GM19035 (cell line): ENCODE results near the gene CNTN4.
"Not testable (repeated sequence)": the region's sequence is repeated elsewhere in the genome, so short reads cannot be mapped to it uniquely, and the experiment has no call there.

Experiments used
- ATAC-seq: cut with Tn5 transposase; IDR thresholded peaks from one replicate; pipeline ENCODE4 v1.9.1; 2021; ENCODE audit not compliant: unreplicated experiment

The CNTN4 gene

DNA sequence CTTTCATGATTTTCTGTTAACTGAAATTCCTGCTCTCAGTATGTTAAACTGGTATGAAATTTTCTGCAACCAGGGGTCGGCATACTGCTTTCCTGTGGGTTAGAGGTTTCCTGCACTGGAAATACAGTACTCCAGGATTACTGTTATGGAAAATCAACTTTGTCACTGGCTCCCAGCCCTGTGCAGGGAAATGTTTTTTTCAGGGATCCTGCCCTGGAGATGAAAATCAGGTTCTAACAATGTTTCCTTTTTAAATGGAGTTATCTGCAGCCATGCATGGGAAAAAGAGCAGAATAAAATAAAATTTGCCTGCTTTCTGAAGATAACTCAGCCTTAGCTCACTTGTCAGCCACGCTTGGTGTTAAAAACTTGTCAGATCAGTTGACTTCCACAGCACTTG lies 791.1 kb downstream of the CNTN4 start:
- ATAC-seq = no peak

DNA sequence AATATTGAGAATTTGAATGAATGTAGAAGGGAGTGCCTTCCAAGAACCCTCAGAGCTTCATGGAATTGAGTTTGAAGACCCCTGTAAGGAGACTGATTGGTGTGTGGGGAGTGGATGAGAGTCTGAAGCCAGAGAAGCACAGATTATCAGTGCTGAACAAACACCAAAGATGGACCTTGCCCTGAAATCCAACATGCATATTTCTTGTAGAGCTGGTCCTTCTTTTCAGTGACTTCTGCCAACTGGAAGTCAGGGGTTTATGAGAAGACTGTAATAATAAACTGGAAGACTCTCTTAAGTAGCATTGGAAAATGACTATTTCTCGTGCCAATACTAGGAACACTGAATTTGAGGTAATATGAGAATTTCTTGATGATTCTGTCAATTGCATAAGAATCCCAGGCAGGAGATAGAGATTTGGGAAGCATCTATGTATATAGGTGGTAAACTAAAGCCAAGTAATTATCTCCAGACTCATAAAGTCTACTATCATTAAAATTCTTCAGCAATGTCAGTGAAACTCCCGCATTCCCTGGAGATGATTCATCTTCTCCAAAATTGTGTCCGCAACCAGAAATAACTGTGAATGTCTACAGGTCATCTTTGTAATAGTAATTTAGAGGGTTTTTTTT lies 797.8 kb downstream of the CNTN4 start:
- ATAC-seq = no peak

- ATAC-seq = no peak
Measured at GRCh38 chr3:2897821-2898220, 799.2 kb downstream of the CNTN4 start.

DNA sequence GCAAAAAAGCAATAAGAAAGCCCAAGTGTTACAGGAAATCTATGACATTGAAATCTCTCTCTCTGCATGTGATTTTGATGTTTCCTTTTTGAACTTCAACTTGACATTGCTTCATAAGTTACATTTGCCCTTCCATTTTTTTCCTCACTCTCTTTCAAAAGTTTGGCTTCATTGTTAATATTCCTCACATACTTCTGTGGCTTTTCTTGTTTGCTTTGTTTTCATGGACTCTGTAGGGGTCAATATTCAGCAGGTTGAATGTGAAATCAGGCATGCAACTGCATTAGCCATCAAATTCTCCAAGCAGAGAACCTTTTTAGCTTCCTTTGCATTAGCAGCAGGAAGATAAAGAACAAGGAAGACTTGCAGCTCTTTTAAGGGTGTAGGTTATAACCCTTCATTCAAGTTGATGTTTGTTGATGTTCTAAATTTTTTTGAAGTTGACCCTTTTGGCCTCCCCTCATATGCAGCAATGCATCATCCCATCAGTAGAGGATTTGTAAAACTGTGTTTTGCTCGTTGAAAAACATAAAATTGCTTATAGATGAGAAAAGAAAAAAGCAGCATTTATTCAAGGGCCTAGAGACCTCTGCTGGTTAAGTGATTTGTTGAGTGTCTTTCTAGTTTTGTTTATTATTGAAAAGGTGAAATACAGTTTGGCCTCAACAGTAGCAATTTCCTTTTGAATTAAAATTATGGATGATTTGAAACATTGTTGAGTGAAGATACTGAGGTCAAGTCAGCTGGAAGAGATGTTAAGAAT lies 800.1 kb downstream of the CNTN4 start:
- no peak for ATAC-seq

DNA sequence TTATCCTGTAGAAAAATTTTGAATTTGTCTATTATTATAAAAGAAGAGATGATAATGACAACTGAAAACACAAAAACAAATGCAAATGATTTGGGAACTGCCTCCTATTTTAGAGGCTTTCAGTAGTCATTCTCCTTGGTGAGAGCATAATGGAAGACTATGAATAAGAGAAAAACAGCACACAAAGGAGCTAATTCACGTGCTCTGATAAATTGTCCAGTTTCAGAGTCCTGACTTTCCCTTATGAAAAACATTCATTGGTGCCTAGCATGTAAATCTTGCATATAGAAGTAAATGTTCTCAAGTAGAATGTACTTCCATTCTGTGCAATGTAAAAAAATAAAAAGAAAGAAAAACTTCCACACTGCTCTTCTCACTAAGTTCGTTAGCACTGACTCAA lies 805.4 kb downstream of the CNTN4 start:
- ATAC-seq = no peak

DNA sequence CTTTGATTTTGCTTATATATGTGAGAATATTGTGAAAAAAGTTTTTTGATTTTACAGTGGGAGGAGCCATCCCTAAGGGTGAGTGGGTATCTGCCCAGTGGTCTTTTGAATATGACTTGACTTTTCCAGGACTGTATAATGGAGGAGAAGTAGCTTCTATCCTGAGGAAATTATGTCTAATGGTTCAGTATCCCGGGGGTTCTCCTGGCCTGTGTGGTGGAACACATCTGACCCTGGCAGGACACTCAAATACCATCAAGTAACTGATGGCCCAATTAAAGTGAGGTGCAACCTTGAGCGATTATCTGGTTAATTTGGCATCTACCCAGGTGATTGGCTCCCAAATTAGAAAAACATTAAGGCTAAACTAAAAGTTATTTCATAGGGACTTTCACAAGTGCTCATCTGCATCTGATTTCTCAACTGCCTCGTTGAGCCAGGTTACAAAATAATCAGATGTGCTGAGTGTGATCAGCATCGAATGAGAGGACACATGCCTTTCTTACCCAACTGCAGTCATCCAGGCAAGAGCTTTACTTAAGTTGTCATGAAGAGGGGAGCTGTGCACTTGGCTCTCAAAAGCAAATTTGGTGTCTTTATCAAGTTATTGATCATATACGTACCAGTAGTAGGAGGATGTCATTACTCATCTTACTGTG lies 810.2 kb downstream of the CNTN4 start:
- no peak for ATAC-seq

- ATAC-seq = no peak
Measured at GRCh38 chr3:2910997-2911396, 812.3 kb downstream of the CNTN4 start.

- ATAC-seq = no peak
Measured at GRCh38 chr3:2915826-2916225, 817.2 kb downstream of the CNTN4 start.

DNA sequence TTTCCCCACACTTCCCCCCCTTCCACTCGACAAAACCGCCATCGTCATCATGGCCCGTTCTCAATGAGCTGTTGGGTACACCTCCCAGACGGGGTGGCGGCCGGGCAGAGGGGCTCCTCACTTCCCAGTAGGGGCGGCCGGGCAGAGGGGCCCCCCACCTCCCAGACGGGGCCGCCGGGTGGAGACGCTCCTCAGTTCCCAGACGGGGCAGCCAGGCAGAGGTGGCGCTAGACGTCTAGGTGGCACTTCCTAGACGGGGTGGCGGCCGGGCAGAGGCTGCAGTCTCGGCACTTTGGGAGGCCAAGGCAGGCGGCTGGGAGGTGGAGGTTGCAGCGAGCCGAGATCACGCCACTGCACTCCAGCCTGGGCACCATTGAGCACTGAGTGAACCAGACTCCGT lies 818.0 kb downstream of the CNTN4 start:
- not testable (repeated sequence) for ATAC-seq

DNA sequence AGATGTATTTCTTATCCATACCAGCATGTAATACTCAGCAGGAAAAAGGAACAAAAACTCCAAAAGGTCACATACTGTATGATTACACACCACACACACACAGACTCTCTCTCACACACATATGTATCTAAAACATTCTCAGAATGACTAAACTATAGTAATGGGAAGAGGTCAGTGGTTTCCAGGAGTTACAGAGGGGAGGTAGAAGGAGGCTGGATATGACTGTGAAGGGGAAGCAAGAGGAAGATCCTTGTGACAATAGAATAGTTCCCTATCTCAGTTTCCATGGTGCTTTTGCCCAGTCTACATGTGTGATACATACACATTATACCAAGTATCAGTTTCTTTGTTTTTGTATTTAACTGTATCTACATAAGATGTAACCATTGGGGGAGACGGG lies 821.4 kb downstream of the CNTN4 start:
- ATAC-seq = no peak

GRCh38 chr3:2921452-2921851 lies 822.8 kb downstream of the CNTN4 start:
- no peak for ATAC-seq

DNA sequence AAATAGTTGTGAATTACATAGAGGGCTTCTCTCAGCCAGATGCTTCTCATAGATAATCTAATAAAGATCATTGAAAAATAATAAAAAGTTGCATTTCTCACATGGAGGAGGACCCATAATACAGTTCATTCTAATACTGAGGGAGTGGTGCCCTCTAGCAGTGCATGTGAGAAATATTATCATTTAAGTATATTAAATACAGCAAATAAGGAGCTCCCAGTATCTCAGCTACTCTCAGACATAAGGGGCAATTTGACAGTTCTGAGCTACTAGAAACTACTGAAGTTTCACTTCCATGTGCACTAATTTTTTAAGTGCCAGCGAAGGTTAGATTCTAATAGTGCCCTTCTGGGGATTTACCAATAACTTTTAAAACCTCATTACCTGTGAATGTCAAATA lies 823.2 kb downstream of the CNTN4 start:
- no peak for ATAC-seq

DNA sequence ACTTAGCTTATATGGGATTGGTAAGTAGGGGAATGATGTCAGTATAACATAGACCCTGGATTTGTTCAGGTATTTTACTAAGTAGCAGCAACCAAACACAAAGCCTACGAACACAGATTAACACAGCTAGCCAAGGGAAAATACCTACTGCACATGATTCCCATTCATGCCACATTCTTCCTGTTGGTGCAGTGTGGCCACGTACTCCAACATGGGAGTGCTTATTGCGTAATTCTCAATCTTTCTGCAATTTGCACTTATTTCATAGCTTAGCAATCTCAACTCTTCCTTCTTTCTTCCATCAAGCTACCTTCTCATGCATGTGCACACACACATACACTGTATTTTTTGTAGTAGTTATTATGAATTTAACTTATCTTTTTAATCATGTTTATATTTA lies 824.7 kb downstream of the CNTN4 start:
- ATAC-seq = no peak

- ATAC-seq = no peak
Measured at GRCh38 chr3:2927259-2927658, 828.6 kb downstream of the CNTN4 start.

GRCh38 chr3:2929574-2929973 lies 830.9 kb downstream of the CNTN4 start:
- ATAC-seq = no peak

GRCh38 chr3:2931265-2931664 lies 832.6 kb downstream of the CNTN4 start:
- no peak for ATAC-seq

DNA sequence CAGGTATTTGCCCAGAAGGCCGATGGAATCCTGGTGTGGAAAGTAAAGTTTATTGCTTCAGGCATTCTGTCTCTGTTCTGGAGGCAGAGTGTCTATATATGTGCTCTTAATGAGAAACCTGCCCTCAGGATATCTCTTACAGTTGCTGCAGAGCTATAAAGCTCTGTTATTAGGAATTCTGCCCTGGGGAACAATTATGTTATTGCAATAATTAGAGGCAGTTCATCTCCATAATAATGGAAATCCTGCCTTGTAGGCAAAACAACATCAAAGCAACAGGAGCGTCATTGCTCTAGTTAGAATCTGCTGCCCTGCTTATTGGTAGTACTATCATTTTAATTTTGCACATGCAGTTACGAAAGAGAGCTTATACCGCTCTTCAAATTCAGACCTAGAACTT lies 835.9 kb downstream of the CNTN4 start:
- ATAC-seq = no peak

DNA sequence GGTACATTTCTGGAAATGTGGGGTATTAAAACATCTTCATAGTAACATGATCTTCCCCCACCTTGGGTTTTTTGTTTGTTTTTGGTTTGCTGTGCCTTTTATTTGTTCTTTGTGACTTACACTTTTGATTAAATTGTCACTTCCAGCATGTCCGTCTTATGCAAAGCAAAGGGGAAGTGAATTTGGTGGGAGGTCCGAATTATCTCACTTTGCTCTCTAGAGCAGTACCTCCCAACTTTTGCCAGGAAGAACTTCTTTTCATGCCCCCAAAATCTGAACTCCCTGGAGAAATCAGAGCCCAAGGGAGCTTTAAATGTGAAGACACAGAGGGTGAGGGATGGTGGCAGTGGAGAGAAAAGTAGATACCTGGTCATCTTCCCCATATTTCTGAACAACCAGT lies 838.4 kb downstream of the CNTN4 start:
- no peak for ATAC-seq

DNA sequence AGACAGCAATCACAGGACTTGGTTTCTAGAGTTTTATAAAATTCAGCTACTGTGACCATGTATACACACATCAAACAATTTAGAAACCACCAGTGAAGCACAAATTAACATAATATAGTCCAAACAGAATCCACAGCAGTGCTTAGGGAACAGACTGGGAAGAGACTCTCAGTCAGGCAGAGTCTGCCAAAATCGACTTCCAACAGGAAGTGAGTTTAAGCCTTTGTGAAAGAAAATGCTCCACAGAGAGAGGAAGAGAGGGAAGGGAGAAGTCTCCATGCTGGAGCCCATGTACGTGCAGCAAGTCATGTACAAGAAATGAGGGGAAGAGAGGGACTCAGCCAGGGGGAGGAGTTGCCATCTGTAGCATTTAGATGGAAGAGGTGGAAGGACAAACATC lies 838.9 kb downstream of the CNTN4 start:
- ATAC-seq = no peak

DNA sequence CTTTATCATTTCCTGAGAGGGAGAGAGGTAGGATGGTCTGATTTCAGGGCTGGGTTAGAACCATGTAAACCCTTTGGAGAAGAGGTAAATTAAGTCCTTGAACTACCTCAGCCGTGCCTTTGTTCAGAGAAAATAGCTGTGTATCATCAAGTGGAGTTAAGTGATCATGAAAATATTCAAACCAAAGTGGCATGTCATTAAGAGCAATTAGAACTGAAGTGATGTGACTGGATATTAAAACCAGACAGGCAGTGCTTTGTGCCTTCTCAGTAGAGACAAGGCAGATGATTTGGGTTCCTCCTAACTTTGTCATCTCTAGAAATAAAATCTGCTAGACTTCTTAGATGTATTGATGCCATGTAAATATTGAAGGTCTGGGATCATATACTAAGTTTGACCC lies 840.0 kb downstream of the CNTN4 start:
- no peak for ATAC-seq

GRCh38 chr3:2940062-2940461 lies 841.4 kb downstream of the CNTN4 start:
- ATAC-seq = no peak

DNA sequence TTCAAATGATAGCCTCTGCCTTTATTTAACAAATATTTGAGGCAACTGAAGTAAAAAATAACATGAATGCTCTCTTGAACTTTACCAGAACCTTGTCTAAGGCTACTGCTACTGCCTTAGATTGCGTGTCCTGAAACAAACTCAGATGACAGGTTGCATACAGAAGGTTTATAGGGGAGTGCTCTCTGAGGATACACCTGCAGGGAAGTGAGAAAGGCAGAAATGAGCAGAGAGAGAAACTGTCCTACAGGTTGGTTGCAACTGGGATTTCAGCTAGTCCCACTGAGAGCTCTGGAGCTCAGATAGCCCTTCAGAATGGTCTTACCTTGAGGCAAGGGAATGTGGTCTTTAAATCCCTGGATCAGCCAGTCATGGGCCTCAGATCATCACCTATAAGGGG lies 846.0 kb downstream of the CNTN4 start:
- peak; percentile 85 for ATAC-seq
